Activated naive CD4-positive, alpha-beta T cell treated with anti-CD3 and anti-CD28 coated beads, Interleukin-2, amount 50 U/mL, for 16 hours (primary cell): ENCODE data around the gene NCAPG.
"Not testable (repeated sequence)": the region's sequence is repeated elsewhere in the genome, so short reads cannot be mapped to it uniquely, and the experiment has no call there.

Experiments
- DNase-seq: peaks from one replicate; pipeline ENCODE4 v3.0.0-alpha.2; 2020

Gene NCAPG

DNA sequence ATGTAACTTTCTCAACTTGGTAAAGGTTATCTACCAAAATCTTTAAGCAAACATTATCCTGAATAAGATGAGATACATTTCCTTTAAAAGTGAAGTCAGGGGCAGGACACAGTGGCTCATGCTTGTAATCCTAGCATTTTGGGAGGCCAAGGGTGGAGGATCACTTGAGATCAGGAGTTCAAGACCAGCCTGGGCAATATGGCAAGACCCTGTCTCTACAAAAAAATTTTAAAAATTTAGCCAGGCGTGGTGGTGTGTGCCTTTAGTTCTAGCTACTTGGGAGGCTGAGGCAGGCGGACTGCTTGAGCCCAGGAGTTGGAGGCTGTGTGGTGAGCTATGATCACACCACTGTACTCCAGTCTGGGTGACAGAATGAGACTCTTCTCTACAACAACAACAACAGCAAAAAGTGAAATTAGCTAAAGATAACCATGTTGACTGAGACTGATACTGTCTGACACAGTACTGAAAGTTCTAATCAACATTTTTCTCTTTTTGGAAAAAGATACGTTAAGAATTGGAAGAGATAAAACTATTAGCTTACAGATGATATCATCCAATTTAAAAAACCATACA, 5.1 kb upstream of the NCAPG start:
- DNase-seq, result no peak

- no peak for DNase-seq
Measured at GRCh38 chr4:17807446-17807845, 3.3 kb upstream of the NCAPG start.

GRCh38 chr4:17809667-17810066, 1.1 kb upstream of the NCAPG start:
- DNase-seq, result no peak

- no peak for DNase-seq
Measured at GRCh38 chr4:17811078-17811603, 362 bp downstream of the NCAPG start.

GRCh38 chr4:17812125-17812524, 1.3 kb downstream of the NCAPG start:
- no peak for DNase-seq

DNA sequence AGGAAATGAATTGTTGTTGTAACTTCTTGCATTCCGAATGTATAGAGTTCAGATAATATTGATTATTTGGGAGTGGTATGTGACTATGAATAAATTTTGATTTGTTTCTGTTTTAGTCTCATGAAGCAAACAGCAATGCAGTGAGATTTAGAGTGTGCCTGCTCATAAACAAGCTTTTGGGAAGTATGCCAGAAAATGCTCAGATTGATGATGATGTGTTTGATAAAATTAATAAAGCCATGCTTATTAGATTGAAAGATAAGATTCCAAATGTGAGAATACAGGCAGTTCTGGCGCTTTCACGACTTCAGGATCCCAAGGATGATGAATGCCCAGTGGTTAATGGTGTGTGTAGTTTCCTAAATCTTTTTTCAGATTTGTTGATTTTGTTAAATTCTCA, 2.0 kb downstream of the NCAPG start:
- no peak for DNase-seq

DNA sequence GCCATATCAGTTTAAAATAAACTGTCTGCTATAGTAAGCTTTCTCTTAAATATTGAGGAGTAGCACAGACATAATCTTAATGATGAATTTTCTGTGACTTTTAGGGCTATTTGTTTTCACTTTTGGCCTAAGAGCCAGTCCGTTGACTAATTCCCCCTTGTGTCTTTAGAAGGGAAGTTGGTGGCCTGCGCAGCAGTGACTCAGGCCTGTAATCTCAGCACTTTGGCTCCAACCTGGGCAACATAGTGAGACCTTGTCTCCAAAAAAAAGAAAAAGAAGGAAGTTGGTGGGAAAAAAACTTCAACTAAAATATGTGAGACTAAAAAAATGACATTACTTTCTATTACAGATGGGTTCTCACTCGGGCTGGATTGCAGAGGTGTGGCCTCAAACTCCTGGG, 3.4 kb downstream of the NCAPG start:
- DNase-seq, result no peak

DNA sequence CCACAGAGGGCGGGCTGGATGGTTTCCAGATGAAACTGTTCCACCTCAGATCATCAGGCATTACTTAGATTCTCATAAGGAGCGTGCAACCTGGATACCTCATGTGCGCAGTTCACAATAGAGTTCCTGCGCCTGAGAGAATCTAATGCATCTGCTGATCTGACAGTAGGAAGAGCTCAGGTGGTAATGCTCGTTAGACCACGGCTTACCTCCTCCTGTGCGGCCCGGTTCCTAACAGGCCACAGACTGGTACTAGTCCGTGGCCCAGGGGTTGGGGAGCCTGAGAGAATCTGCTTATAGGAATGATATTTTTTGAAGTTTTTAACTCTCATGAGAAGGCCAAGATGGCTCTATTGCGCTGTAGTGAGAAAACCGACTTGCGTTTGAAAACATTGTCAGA, 5.4 kb downstream of the NCAPG start:
- DNase-seq, result no peak

DNA sequence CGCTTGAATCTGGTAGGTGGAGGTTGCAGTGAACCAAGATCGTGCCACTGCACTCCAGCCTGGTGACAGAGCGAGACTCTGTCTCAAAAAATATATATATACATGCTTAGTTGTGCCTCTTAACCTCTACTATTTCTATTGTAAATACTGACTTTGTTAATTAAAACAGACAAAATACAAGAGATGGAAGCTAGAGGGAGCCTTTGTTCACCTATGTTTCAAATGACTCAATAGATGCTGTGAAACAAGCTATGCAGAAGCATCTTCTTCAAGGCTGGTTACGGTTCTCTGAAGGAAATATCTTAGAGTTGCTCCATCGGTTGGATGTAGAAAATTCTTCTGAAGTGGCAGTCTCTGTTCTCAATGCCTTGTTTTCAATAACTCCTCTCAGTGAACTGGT, 6.2 kb downstream of the NCAPG start:
- no peak for DNase-seq

- DNase-seq, result no peak
Measured at GRCh38 chr4:17823871-17824669, 13.3 kb downstream of the NCAPG start.

DNA sequence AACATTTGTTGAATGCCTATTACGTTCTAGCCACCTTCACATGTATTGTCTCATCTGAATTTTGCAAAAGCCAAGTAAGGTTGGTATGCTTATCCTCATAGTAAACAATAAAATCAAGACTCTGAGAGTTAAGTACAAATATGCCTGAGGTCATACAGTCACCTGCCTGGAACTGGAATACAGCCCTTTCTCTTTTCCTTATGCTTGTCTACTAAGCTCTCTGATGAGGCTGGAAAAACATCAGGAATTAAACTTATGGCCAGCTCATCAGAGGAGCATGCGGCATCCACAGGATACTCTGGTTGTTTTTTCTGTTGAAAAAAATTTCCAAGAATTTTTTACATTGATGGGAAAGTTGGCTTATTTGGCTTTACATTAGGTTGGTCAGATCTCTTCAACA, 35.5 kb downstream of the NCAPG start:
- no peak for DNase-seq

DNA sequence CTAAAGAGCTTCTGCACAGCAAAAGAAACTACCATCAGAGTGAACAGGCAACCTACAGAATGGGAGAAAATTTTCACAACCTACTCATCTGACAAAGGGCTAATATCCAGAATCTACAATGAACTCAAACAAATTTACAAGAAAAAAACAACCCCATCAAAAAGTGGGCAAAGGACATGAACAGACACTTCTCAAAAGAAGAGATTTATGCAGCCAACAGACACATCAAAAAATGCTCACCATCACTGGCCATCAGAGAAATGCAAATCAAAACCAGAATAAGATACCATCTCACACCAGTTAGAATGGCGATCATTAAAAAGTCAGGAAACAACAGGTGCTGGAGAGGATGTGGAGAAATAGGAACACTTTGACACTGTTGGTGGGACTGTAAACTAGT, 39.5 kb downstream of the NCAPG start:
- not testable (repeated sequence) for DNase-seq

DNA sequence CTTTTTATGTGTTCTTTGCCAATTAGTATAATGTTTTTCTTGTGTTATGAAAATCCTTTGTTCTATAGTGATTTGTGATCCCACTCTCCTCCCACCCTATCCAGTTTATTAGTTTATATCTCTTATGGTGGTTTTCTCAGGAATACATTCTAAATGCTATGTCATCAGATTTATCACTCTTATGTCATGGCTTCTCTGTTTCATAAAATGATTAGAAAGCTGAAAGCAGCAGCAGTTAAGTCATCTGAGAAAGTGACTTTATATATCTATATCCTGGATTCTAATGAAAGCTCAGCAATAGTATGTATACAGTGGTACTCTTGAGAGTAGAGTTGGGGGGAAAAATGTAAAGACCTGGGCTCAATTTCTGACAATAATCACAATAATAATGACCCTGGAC, 41.2 kb downstream of the NCAPG start:
- no peak for DNase-seq

DNA sequence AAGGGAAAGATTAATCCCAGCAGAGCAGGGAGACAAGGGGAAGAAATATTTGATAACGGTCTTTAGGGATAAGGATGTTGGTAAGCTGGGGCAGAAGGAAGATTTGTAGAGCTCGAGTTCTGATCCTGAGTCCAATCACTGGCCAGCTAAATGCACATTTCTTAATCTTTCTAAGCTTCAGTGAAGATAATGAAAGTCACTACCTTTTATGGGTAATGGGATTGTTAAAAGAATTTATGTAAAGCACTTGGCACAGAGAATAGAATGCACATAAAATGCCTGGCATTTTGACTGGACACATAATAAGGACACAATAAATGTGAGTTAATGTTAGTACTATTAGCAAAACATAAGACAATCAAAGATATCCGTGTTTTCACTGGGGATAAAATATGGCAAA, 43.3 kb downstream of the NCAPG start:
- DNase-seq, result no peak

GRCh38 chr4:17859793-17860406, 49.1 kb downstream of the NCAPG start:
- DNase-seq, result no peak

DNA sequence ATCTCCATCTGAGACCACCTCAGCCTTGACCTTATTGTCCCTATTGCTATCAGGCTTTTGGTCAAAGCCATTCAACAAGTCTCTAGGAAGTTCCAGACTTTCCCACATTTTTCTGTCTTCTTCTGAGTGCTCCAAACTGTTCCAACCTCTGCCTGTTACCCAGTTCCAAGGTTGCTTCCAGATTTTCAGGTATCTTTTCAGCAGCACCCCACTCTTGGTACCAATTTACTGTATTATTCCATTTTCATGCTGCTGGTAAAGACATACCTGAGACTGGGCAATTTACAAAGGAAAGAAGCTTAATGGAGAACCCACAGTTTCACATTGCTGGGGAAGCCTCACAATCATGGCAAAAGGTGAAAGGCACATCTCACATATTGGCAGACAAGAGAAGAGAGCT, 51.1 kb downstream of the NCAPG start:
- DNase-seq, result not testable (repeated sequence)

GRCh38 chr4:17865866-17866363, 55.1 kb downstream of the NCAPG start:
- no peak for DNase-seq

GRCh38 chr4:17866810-17867209, 56.0 kb downstream of the NCAPG start:
- no peak for DNase-seq

GRCh38 chr4:17867276-17867675, 56.5 kb downstream of the NCAPG start:
- DNase-seq, result no peak

GRCh38 chr4:17869327-17869726, 58.5 kb downstream of the NCAPG start:
- DNase-seq, result no peak

- DNase-seq, result no peak
Measured at GRCh38 chr4:17875402-17876070, 64.8 kb downstream of the NCAPG start.

DNA sequence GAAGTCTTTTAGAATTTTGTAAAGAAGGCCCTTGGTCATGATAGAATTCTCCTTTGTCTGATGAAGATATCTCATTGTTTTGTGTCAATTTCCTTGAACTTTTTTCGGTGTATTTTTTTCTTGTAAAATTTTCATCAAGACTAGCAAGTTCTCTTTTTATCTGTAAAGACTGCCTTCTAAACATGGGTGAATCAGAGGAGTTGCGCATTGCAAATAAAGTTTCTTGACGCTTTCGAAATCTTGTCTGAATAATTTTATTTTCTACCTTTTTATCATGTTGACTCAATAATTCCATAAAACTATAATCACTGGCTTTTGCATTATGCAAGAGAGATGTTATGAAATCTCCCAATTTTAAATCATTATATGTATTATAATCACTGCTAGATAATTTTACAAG, 66.2 kb downstream of the NCAPG start:
- DNase-seq, result no peak

- no peak for DNase-seq
Measured at GRCh38 chr4:17877661-17878060, 66.9 kb downstream of the NCAPG start.
